ENCODE data around the gene MT1E.
A peak's percentile ranks its signal among the peaks of the same experiment; 100 is the strongest.
"Not testable (repeated sequence)": the region's sequence is repeated elsewhere in the genome, so short reads cannot be mapped to it uniquely, and the experiment has no call there.

MT1E gene

DNA sequence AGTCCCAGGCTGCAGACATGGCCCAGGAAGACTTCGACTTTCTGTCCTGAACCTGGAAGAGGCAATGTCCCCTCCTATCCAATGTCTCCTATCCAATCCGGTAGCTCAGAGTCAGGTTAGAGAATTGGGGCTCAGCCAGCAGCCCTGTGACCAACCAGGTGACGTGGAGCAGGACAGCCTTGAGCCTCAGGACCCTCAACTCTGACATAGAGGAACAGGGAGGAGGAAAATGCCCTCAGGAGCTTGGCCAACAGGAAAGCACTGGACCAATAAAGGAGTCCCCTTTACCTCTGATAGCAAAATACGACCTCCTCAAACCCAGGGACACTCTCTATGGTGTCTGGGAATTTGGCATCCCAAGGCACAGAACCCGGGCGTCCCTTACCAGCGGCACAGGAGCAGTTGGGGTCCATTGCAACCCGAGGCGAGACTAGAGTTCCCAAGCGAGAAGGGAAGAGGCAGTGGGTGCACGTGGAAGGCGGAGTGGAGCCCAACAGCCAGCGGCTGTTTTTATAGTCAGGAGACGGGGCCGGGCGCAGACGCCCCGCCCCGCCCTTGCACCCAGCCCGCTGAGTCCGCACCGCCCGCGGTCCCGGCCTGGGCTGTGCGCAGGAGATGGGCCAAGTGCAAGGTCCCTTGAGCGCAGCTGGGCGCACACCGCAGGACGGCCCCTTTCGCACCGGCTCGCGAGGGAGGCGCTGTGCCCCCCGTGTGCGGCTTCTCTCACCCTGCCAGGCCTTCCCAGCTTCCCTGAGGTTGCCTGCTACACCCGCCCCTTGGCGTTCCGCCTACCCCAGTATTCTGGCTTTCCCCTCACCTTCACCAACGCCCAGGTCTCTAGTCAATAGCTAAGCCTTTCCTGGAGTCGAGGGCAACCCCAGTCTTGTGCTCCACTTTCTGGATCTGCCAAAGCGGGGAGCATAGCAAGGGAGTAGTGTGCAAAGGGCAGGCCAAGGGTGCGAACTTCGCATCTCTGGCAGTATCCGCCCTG lies 42.3 kb downstream of the MT1E start, which contains the start of gene MT1G:
Gene MT1G (minus strand): TSS at position 485 of the 991 bp plus-strand sequence. CDS start 72 bp downstream, at position 413.
- peaks cover 26% of the 10 kb centered on the region for H3K4me1 Mint-ChIP-seq
- no peaks in the 10 kb centered on the region for H3K9me3 Mint-ChIP-seq
- DNase-seq (ENCODE audit: low spot score in 2 of 2) (no peak), ATAC-seq (peak; percentile 36)
- H3K36me3 Mint-ChIP-seq, result no peaks in the 10 kb centered on the region
- no peak within 1 kb of the TSS for H3K27ac Mint-ChIP-seq
- H3K4me3 Mint-ChIP-seq, result peak within 1 kb of the TSS; percentile 30

DNA sequence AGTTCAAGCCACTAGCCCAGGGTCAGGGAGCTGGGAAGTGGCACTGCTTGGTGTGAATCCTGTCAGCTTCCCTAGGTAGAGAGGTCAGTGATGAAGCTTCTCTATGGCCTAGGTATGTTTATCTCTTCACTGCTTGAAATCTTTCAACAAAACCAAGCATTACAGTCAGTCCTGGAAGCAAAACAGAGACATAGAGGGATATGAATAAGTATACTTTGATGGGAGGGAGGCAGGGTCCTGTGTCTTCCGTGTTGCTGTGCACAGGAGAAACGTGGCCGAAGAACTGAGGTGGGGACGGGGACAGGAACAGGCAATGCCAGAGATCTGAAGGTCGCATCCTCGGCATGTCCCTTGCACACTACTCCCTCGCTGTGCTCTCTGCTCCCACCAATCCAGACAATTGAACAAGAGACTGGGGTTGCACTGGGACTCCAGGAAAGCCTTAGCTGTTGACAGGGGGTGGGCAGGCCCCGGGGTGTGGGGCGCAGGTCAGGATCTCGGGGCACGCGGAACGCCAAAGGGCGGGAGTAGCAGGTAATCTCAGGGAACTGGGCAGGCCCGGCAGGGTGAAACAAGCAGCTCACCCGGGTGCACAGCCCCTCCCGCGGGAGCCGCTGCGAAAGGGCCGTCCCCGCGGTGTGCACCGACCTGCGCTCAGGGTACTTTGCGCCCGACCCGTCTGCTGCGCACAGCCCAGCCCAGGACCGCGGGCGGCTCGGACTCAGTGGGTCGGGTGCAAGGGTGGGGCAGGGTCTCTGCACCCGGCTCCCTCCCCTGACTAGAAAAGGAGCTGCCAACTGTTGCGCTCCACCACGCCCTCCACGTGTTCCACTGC lies 43.6 kb downstream of the MT1E start, which contains the start of gene MT1H:
Gene MT1H (plus strand): TSS at position 810 of the 835 bp plus-strand sequence. CDS start 71 bp downstream, outside the sequence.
- no peaks in the 10 kb centered on the region for H3K9me3 Mint-ChIP-seq
- H3K4me1 Mint-ChIP-seq, result peaks cover 20% of the 10 kb centered on the region
- no peak for ATAC-seq
- H3K36me3 Mint-ChIP-seq, result no peaks in the 10 kb centered on the region
- no peak for DNase-seq (ENCODE audit: low spot score in 2 of 2)
- H3K27ac Mint-ChIP-seq, result no peak within 1 kb of the TSS
- H3K4me3 Mint-ChIP-seq, result no peak within 1 kb of the TSS

DNA sequence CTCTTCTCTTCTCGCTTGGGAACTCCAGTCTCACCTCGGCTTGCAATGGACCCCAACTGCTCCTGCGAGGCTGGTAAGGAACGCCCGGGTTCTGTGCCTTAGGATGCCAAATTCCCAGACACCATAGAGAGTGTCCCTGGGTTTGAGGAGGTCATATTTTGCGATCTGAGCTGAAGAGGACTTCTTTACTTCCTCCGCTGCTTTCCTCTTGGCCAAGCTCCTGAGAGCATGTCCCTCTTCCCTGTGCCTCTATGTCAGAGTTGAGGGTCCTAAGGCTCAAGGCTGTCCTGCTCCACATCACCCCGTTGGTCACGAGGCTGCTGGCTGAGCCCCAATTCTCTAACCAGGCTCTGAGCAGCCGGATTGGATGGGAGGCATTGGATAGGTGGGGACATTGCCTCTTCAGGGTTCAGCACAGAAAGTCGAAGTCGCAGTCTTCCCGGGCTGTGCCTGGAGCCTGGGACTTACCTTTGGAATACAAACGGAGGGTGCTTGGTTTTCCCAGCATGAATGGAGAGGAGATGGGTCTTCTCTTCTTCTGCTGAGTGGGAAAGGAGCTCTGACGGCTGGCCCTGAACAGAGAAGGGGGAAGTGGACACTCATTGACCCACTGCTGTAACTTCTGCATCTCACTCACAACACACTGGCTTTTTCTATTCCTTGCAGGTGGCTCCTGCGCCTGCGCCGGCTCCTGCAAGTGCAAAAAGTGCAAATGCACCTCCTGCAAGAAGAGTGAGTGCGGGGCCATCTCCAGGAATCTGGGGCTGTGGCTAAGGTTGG lies 44.4 kb downstream of the MT1E start:
- no peak for ATAC-seq
- no peak overlapping the region for H3K27ac Mint-ChIP-seq
- no peaks in the 10 kb centered on the region for H3K36me3 Mint-ChIP-seq
- DNase-seq (ENCODE audit: low spot score in 2 of 2), result no peak
- H3K4me1 Mint-ChIP-seq, result peaks cover 20% of the 10 kb centered on the region
- H3K9me3 Mint-ChIP-seq, result no peaks in the 10 kb centered on the region
- no peak overlapping the region for H3K4me3 Mint-ChIP-seq

DNA sequence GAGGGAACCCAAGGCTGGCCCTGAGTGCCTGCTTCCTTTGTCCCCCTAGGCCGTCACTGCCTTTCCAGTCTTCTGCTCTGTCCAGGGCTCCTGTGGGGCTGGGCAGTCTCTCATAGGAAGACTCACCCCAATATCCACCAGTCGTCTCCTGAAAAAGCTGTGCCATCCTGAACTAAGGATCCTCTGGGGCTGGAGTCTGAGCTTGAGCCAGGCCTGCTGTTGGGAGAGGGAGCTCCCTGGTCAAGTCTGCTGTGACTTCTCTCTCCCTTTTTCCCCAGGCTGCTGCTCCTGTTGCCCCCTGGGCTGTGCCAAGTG lies 45.0 kb downstream of the MT1E start:
- Mint-ChIP-seq H3K4me1 (peaks cover 26% of the 10 kb centered on the region), H3K4me3 (no peak overlapping the region), H3K27ac (no peak overlapping the region), H3K36me3 (no peaks in the 10 kb centered on the region), H3K9me3 (no peaks in the 10 kb centered on the region)
- DNase-seq (ENCODE audit: low spot score in 2 of 2) (no peak), ATAC-seq (no peak)

DNA sequence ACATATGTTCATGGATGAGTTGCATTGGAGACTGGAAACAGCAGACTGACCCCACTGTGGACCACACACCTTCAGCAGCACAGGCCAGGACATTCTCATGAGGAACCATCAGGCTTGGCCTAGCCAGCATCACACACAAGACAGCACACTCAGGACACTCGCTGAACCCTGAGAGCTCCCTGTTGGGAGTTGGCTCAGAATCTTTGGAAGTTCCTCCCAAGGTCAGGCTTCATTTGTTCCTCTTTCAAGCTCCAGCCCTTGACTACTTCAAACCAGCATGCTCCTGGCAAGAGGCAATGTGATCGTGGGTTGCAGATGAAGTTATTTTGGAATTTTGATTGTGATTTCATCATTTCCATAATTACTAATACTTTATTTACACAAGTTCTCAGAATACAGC lies 46.1 kb downstream of the MT1E start:
- H3K36me3 Mint-ChIP-seq; H3K9me3 Mint-ChIP-seq; H3K4me3 Mint-ChIP-seq; DNase-seq (ENCODE audit: low spot score in 2 of 2); ATAC-seq; H3K27ac Mint-ChIP-seq: not testable (repeated sequence)
- H3K4me1 Mint-ChIP-seq, result peaks cover 37% of the 10 kb centered on the region

DNA sequence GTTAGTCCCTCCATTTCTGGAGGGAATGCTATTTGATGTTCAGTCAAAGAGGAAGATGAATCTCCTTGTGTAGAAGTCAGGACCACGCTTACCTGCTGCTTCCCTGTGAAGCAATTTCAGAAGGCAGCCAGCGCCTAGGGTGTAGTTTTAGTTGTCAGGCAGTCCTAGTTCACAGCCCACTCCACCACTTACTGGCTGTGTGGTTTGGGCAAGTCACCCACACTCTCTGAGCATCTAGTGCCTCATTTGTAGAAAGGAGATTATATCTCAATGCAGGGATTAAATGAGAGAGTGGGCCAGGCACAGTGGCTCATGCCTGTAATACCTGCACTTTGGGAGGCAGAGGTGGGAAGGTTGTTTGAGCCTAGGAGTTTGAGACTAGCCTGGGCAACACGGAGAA lies 46.6 kb downstream of the MT1E start:
- peak; percentile 64 for ATAC-seq
- H3K36me3 Mint-ChIP-seq; H3K9me3 Mint-ChIP-seq; H3K27ac Mint-ChIP-seq; H3K4me3 Mint-ChIP-seq; DNase-seq (ENCODE audit: low spot score in 2 of 2): not testable (repeated sequence)
- H3K4me1 Mint-ChIP-seq, result peaks cover 38% of the 10 kb centered on the region

DNA sequence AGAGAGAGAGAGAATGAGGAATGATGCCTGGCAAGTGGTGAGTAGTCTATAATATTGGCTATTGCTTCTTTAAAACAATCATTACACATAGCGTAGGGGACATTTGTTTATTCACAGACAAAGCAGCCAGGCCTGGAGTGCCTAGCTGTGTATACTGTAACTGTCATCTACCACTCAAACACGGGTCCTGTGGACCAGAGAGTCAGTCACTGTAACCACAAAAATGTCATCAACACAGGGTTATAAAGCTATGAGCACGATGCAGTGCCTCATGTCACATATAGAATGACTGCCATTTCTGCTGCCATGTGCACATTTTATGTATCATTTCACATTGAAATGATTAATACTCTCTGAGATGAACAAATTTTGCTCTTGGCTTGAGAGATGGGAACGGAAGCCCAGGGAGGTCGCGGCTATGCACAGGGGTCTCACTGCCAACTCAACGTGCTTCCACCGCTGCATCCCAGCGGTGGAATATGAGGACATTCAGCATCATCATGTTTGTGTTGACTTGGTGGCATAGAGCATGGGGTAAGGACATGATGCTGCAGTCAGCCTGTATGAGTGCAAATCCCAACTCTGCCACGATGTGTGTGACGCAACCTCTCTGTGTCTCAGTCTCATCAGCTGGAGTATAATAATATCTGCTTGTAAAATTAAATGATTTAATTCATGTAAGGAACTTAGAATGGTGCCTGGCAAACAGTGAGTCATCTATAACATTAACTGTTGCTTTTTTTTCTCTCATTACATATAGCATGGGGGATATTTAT lies 47.4 kb downstream of the MT1E start:
- H3K4me3 Mint-ChIP-seq, result no peak overlapping the region
- no peak overlapping the region for H3K27ac Mint-ChIP-seq
- no peak for DNase-seq (ENCODE audit: low spot score in 2 of 2)
- no peaks in the 10 kb centered on the region for H3K9me3 Mint-ChIP-seq
- H3K4me1 Mint-ChIP-seq, result peaks cover 38% of the 10 kb centered on the region
- peak; percentile 79 for ATAC-seq
- no peaks in the 10 kb centered on the region for H3K36me3 Mint-ChIP-seq

DNA sequence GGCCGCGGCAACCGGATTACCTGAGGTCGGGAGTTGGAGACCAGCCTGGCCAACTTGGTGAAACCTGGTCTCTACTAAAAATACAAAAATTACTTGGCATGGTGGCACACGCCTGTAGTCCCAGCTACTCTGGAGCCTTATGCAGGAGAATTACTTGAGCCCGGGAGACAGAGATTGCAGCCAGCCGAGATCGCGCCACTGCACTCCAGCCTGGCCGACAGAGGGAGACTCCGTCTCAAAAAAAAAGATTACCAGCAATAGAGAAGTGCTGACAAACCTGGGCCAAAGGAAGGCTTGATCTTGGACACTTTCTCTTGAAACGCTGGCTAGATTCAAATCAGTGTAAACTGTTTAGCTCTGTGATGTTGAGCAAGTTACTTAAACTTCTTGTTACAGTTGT lies 48.3 kb downstream of the MT1E start:
- ATAC-seq (no peak), DNase-seq (ENCODE audit: low spot score in 2 of 2) (no peak)
- H3K36me3 Mint-ChIP-seq, result no peaks in the 10 kb centered on the region
- H3K4me1 Mint-ChIP-seq, result peaks cover 29% of the 10 kb centered on the region
- no peak overlapping the region for H3K27ac Mint-ChIP-seq
- no peak overlapping the region for H3K4me3 Mint-ChIP-seq
- H3K9me3 Mint-ChIP-seq, result no peaks in the 10 kb centered on the region

DNA sequence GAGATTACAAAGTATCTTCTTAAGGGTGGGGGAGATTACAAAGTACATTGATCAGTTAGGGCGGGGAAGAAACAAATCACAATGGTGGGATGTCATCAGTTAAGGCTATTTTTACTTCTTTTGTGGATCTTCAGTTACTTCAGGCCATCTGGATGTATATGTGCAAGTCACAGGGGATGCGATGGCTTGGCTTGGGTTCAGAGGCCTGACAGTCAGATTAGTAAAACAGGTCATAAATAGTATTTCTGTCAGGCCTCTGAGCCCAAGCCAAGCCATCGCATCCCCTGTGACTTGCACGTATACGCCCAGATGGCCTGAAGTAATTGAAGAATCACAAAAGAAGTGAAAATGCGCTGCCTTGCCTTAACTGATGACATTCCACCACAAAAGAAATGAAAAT lies 49.0 kb downstream of the MT1E start:
- ATAC-seq; H3K36me3 Mint-ChIP-seq; H3K9me3 Mint-ChIP-seq; DNase-seq (ENCODE audit: low spot score in 2 of 2); H3K27ac Mint-ChIP-seq; H3K4me3 Mint-ChIP-seq: not testable (repeated sequence)
- peaks cover 25% of the 10 kb centered on the region for H3K4me1 Mint-ChIP-seq

DNA sequence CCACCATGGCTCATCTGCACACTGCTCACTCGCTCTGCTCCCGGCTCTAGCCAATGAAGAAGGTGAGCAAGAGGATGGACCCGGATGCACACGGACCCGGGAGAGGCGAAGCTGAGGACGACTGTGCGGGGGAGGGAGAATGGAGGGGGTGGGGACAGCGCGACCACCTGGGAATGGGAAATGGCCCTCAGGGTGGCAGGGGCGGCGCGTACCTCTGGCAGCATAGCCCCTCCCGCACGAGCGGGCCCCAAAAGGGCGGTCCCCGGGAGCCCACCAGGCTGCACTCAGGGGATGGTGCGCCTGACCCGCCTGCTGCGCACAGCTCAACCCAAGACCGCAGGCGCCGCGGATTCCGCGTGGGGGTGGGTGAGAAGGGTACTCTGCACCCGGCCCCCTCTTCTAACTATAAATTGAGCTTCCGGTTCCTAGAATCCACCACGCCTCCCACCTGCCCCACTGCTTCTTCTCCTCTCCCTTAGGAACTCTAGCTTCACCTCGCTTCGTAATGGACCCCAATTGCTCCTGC lies 50.2 kb downstream of the MT1E start:
- H3K9me3 Mint-ChIP-seq, result no peaks in the 10 kb centered on the region
- no peaks in the 10 kb centered on the region for H3K36me3 Mint-ChIP-seq
- peak; percentile 31 for ATAC-seq
- H3K27ac Mint-ChIP-seq, result no peak overlapping the region
- peaks cover 25% of the 10 kb centered on the region for H3K4me1 Mint-ChIP-seq
- DNase-seq (ENCODE audit: low spot score in 2 of 2), result peak in 1 of 2 donors; percentile 68
- H3K4me3 Mint-ChIP-seq, result peak overlapping the region; percentile 66
